Mesenchymal stem cell (in vitro differentiated cells and primary cell): ENCODE data around the gene PNCK.
A peak's percentile ranks its signal among the peaks of the same experiment; 100 is the strongest.

Source experiments
- DNase-seq: peaks from one replicate; pipeline ENCODE4 v3.0.0-alpha.2; 2013
- H2AFZ ChIP-seq: one replicate; pipeline ENCODE4 v1.6.1; 2013; ENCODE audit warnings: low read depth, mild to moderate bottlenecking, control low read depth, inconsistent platforms, low read length, moderate library complexity
- H2AK5ac ChIP-seq: 2 replicates; pipeline ENCODE4 v1.6.1; 2013; ENCODE audit warnings: low read length, moderate library complexity, mild to moderate bottlenecking, inconsistent platforms; ENCODE audit not compliant: severe bottlenecking
- H2BK120ac ChIP-seq: one replicate; pipeline ENCODE4 v1.6.1; 2013; ENCODE audit warnings: low read depth, mild to moderate bottlenecking, inconsistent platforms, low read length, moderate library complexity
- H2BK12ac ChIP-seq, 2 experiments: one replicate each; pipeline ENCODE4 v1.6.1; 2013; ENCODE audit warnings: inconsistent platforms in 2 of 2, low read length in 2 of 2, mild to moderate bottlenecking in 2 of 2, moderate library complexity in 2 of 2, control low read depth in 1 of 2
- H2BK15ac ChIP-seq: one replicate; pipeline ENCODE4 v1.6.1; 2013; ENCODE audit warnings: mild to moderate bottlenecking, low read depth, inconsistent platforms; ENCODE audit not compliant: poor library complexity, severe bottlenecking
- H2BK5ac ChIP-seq: 2 replicates; pipeline ENCODE4 v1.6.1; 2013; ENCODE audit warnings: low read depth, mild to moderate bottlenecking, low read length, control low read depth, inconsistent platforms; ENCODE audit not compliant: poor library complexity, severe bottlenecking
- H3K14ac ChIP-seq, 2 experiments: one replicate each; pipeline ENCODE4 v1.6.1; 2013; ENCODE audit warnings: inconsistent platforms in 2 of 2, low read length in 2 of 2, control low read depth in 1 of 2, mild to moderate bottlenecking in 1 of 2, moderate library complexity in 1 of 2
- H3K18ac ChIP-seq, 2 experiments: one replicate each; pipeline ENCODE4 v1.6.1; 2013; ENCODE audit warnings: inconsistent platforms in 2 of 2, low read length in 2 of 2, control low read depth in 1 of 2, low read depth in 1 of 2, mild to moderate bottlenecking in 1 of 2
- H3K23ac ChIP-seq, 2 experiments: one replicate each; pipeline ENCODE4 v1.6.1; 2013; ENCODE audit warnings: inconsistent platforms in 2 of 2, low read length in 2 of 2, mild to moderate bottlenecking in 2 of 2, moderate library complexity in 2 of 2, control low read depth in 1 of 2
- H3K27ac ChIP-seq: 2 replicates; pipeline ENCODE4 v1.5.1; 2013; ENCODE audit warnings: mild to moderate bottlenecking, moderate library complexity, low read length, control low read depth, inconsistent platforms; ENCODE audit not compliant: poor library complexity, severe bottlenecking
- H3K27me3 ChIP-seq, 2 experiments: 2 replicates each; pipeline versions ENCODE4 v1.6.1 to v1.7.0; 2013; ENCODE audit warnings: low read length in 2 of 2, mild to moderate bottlenecking in 2 of 2, moderate library complexity in 2 of 2, control low read depth in 1 of 2, inconsistent platforms in 1 of 2; ENCODE audit not compliant: control insufficient read depth in 1 of 2, insufficient read depth in 1 of 2
- H3K36me3 ChIP-seq, 2 experiments: 2 replicates each; pipeline versions ENCODE4 v1.6.1 to v1.7.0; 2013; ENCODE audit warnings: low read length in 2 of 2, control low read depth in 1 of 2, inconsistent platforms in 1 of 2, low read depth in 1 of 2, mild to moderate bottlenecking in 1 of 2; ENCODE audit not compliant: insufficient read depth in 2 of 2, control insufficient read depth in 1 of 2
- H3K4ac ChIP-seq, 2 experiments: one replicate each; pipeline ENCODE4 v1.6.1; 2013; ENCODE audit warnings: inconsistent platforms in 2 of 2, low read length in 2 of 2, mild to moderate bottlenecking in 2 of 2, moderate library complexity in 2 of 2, control low read depth in 1 of 2, low read depth in 1 of 2
- H3K4me1 ChIP-seq: 2 replicates; pipeline ENCODE4 v1.6.1; 2013; ENCODE audit warnings: low read depth, low read length, control low read depth; ENCODE audit not compliant: control insufficient read depth, insufficient read depth
- H3K4me2 ChIP-seq: 2 replicates; pipeline ENCODE4 v1.6.1; 2013; ENCODE audit warnings: low read length, mild to moderate bottlenecking, inconsistent platforms; ENCODE audit not compliant: poor library complexity, severe bottlenecking
- H3K4me3 ChIP-seq, 2 experiments: 2 replicates each; pipeline versions ENCODE4 v1.5.1 to v1.7.0; 2013; ENCODE audit warnings: low read length in 2 of 2, mild to moderate bottlenecking in 2 of 2, control low read depth in 1 of 2, low read depth in 1 of 2; ENCODE audit not compliant: insufficient read depth in 1 of 2
- H3K79me1 ChIP-seq: replicated peaks from 2 replicates; pipeline ENCODE4 v1.6.1; 2013; ENCODE audit warnings: mild to moderate bottlenecking, control low read depth, low read length, inconsistent platforms; ENCODE audit not compliant: poor library complexity, severe bottlenecking
- H3K9ac ChIP-seq: 2 replicates; pipeline ENCODE4 v1.7.0; 2013; ENCODE audit warnings: mild to moderate bottlenecking, low read length, moderate library complexity
- H3K9me3 ChIP-seq: 2 replicates; pipeline ENCODE4 v1.7.0; 2013; ENCODE audit warnings: mild to moderate bottlenecking, low read length; ENCODE audit not compliant: control insufficient read depth
- H4K8ac ChIP-seq: one replicate; pipeline ENCODE4 v1.6.1; 2013; ENCODE audit warnings: inconsistent platforms, mild to moderate bottlenecking, low read length, moderate library complexity
- H4K91ac ChIP-seq: one replicate; pipeline ENCODE4 v1.6.1; 2013; ENCODE audit warnings: mild to moderate bottlenecking, low read length, inconsistent platforms
- WGBS: methylation state at CpG from one replicate; pipeline ENCODE4 v1.1.7; 2013; ENCODE audit warnings: mixed read lengths; 5-methylcytosine and 5-hydroxymethylcytosine counted together

PNCK gene

GRCh38 chrX:153717445-153717844 lies 43.8 kb upstream of the PNCK start:
- no peak overlapping the region for H2AK5ac ChIP-seq
- no peak overlapping the region for H2BK5ac ChIP-seq
- H3K4me2 ChIP-seq, result no peak overlapping the region
- no peak overlapping the region for H2BK15ac ChIP-seq
- no peak overlapping the region for H2AFZ ChIP-seq
- H3K27ac ChIP-seq, result no peak overlapping the region
- no peak overlapping the region for H4K91ac ChIP-seq
- H3K36me3 ChIP-seq, result peaks cover 53 to 64% of the 10 kb centered on the region in 2 experiments
- peaks cover 0 to 6% of the 10 kb centered on the region in 2 experiments for H3K27me3 ChIP-seq
- H3K14ac ChIP-seq, result no peak overlapping the region
- H3K4me1 ChIP-seq, result peaks cover 2% of the 10 kb centered on the region
- H3K79me1 ChIP-seq, result peaks cover 9% of the 10 kb centered on the region
- H3K9ac ChIP-seq, result no peak overlapping the region
- H2BK120ac ChIP-seq, result no peak overlapping the region
- H3K23ac ChIP-seq, result no peak overlapping the region
- H4K8ac ChIP-seq, result no peak overlapping the region
- H3K18ac ChIP-seq, result no peak overlapping the region
- DNase-seq, result no peak
- H3K9me3 ChIP-seq, result no peaks in the 10 kb centered on the region
- H3K4ac ChIP-seq, result no peak overlapping the region
- no peak overlapping the region for H3K4me3 ChIP-seq
- 97% methylated on average over 6 of the region's 9 CpGs for WGBS
- no peak overlapping the region for H2BK12ac ChIP-seq

- H3K4me3 ChIP-seq, result no peak overlapping the region
- H3K4ac ChIP-seq, result no peak overlapping the region
- no peak overlapping the region for H3K23ac ChIP-seq
- peaks cover 14% of the 10 kb centered on the region for H3K79me1 ChIP-seq
- no peak overlapping the region for H2BK15ac ChIP-seq
- H4K91ac ChIP-seq, result no peak overlapping the region
- H2AFZ ChIP-seq, result no peak overlapping the region
- H3K9me3 ChIP-seq, result no peaks in the 10 kb centered on the region
- 75% methylated on average over 3 of the region's 3 CpGs for whole genome bisulfite sequencing
- H3K4me2 ChIP-seq, result no peak overlapping the region
- no peak overlapping the region for H3K14ac ChIP-seq
- H2BK12ac ChIP-seq, result no peak overlapping the region
- peaks cover 59% of the 10 kb centered on the region in 2 experiments for H3K36me3 ChIP-seq
- no peak overlapping the region for H3K9ac ChIP-seq
- DNase-seq, result no peak
- no peak overlapping the region for H2BK120ac ChIP-seq
- H3K27me3 ChIP-seq, result peaks cover 0 to 5% of the 10 kb centered on the region in 2 experiments
- no peak overlapping the region for H2BK5ac ChIP-seq
- H2AK5ac ChIP-seq, result no peak overlapping the region
- peaks cover 6% of the 10 kb centered on the region for H3K4me1 ChIP-seq
- no peak overlapping the region for H3K27ac ChIP-seq
- no peak overlapping the region for H4K8ac ChIP-seq
- H3K18ac ChIP-seq, result no peak overlapping the region
Observed at GRCh38 chrX:153714256-153714655, 40.6 kb upstream of the PNCK start.

GRCh38 chrX:153709726-153710674 lies 36.4 kb upstream of the PNCK start:
- peaks cover 19% of the 10 kb centered on the region for H3K79me1 ChIP-seq
- no peak overlapping the region for H3K4me3 ChIP-seq
- no peak overlapping the region for H3K4me2 ChIP-seq
- H3K27me3 ChIP-seq, result peaks cover 0 to 8% of the 10 kb centered on the region in 2 experiments
- peaks cover 33 to 59% of the 10 kb centered on the region in 2 experiments for H3K36me3 ChIP-seq
- H3K23ac ChIP-seq, result no peak overlapping the region
- no peak overlapping the region for H3K9ac ChIP-seq
- no peak for DNase-seq
- H2BK12ac ChIP-seq, result no peak overlapping the region
- WGBS, result 95% methylated on average over 26 of the region's 27 CpGs
- no peak overlapping the region for H3K18ac ChIP-seq
- peaks cover 14% of the 10 kb centered on the region for H3K4me1 ChIP-seq
- H2AK5ac ChIP-seq, result no peak overlapping the region
- no peaks in the 10 kb centered on the region for H3K9me3 ChIP-seq
- no peak overlapping the region for H2BK15ac ChIP-seq
- H3K4ac ChIP-seq, result no peak overlapping the region
- H3K27ac ChIP-seq, result no peak overlapping the region
- H4K8ac ChIP-seq, result no peak overlapping the region
- H4K91ac ChIP-seq, result no peak overlapping the region
- H2BK5ac ChIP-seq, result no peak overlapping the region
- no peak overlapping the region for H2AFZ ChIP-seq
- no peak overlapping the region for H3K14ac ChIP-seq
- H2BK120ac ChIP-seq, result no peak overlapping the region

DNA sequence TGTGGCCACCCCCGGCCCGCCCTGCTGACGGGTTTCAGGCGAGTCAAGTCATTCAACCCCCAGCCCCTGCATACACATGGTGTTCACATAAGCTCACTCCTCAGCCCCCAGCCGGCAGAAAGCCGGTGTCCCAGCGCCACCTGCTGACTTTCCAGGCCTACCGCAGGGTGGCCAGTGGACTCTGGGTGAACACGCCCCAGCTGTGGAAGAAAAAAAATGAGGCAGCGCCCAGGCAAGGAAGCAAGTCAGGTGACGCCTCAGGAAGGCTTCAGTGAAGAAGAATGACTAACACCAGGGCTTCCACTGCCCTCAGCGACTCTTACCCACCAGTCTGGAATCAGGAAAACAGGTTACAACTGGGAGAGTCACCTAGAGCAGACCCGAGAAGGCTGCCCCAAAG lies 34.8 kb upstream of the PNCK start:
- Histone ChIP-seq H3K23ac (no peak overlapping the region), H2BK5ac (no peak overlapping the region), H3K18ac (no peak overlapping the region), H3K9me3 (no peaks in the 10 kb centered on the region), H3K36me3 (peaks cover 26 to 64% of the 10 kb centered on the region in 2 experiments), H3K9ac (peak overlapping the region; percentile 26), H3K4me3 (no peak overlapping the region), H4K8ac (no peak overlapping the region), H2BK15ac (no peak overlapping the region), H3K27ac (peak overlapping the region; percentile 49), H3K27me3 (peaks cover 0 to 8% of the 10 kb centered on the region in 2 experiments), H3K14ac (no peak overlapping the region), H2BK12ac (no peak overlapping the region), H2AFZ (no peak overlapping the region), H3K4me1 (peaks cover 14% of the 10 kb centered on the region), H2AK5ac (no peak overlapping the region), H4K91ac (no peak overlapping the region), H3K4ac (no peak overlapping the region), H3K79me1 (peaks cover 22% of the 10 kb centered on the region), H2BK120ac (no peak overlapping the region), H3K4me2 (no peak overlapping the region)
- peak; percentile 86 for DNase-seq
- WGBS, result 33% methylated on average over 13 of the region's 13 CpGs
